Measurements from ENCODE around the gene PAK3. TPM values are rescaled to one million over a fixed set of nuclear protein-coding genes. Genes with fewer than 3 reads are reported as not detected.

PAK3 gene
- total RNA-seq, 1 donor from 2014 or later, result 0.25 TPM

- Mint-ChIP-seq H3K4me1 (ENCODE audit: low read depth) (no peaks in the 10 kb centered on the region), H3K9me3 (no peaks in the 10 kb centered on the region), H3K27ac (no peak overlapping the region), H3K36me3 (ENCODE audit: low read depth) (no peaks in the 10 kb centered on the region), H3K27me3 (ENCODE audit: low read depth) (peaks cover 1% of the 10 kb centered on the region), H3K4me3 (ENCODE audit: low read depth) (no peak overlapping the region)
- no peak for DNase-seq (ENCODE audit: low spot score)
- intact Hi-C loops (cut with micrococcal nuclease), result no loop called here
Observed at GRCh38 chrX:111207851-111208250, 111.9 kb downstream of the PAK3 start.

- Mint-ChIP-seq H3K9me3 (no peaks in the 10 kb centered on the region), H3K4me3 (ENCODE audit: low read depth) (no peak overlapping the region), H3K4me1 (ENCODE audit: low read depth) (no peaks in the 10 kb centered on the region), H3K36me3 (ENCODE audit: low read depth) (no peaks in the 10 kb centered on the region), H3K27ac (no peak overlapping the region), H3K27me3 (ENCODE audit: low read depth) (peaks cover 1% of the 10 kb centered on the region)
- no peak for DNase-seq (ENCODE audit: low spot score)
- intact Hi-C loops (cut with micrococcal nuclease), result no loop called here
Observed at GRCh38 chrX:111216293-111216801, 120.4 kb downstream of the PAK3 start.

DNA sequence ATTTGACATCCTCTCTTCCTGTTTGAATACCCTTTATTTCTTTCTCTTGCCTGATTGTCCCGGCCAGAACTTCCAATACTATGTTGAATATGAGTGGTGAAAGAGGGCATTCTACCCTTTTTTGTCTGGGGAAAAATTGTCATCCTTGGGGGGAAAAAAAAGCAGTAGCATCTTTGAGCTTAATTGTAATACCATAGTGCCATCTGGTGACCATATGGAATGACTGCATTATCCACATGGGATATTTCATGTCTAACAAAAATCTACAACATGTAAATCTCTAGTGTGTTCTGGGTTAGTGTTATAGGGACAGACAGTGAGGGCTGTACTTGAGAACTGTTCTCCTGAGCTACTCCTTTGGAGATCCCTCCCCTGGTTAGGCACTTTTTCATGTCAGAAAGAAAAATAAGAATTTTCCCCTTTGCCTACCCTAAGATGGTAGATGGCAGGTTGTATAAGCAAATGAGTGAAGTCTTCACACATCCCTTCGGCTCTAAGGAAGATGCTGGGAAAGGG, 148.3 kb downstream of the PAK3 start:
- intact Hi-C loops (cut with micrococcal nuclease), result loop anchor here (5.0 kb wide), 2 partner anchors 252 to 792 kb away; no protein-coding TSS in a partner anchor
- no peaks in the 10 kb centered on the region for H3K36me3 Mint-ChIP-seq (ENCODE audit: low read depth)
- H3K27ac Mint-ChIP-seq, result no peak overlapping the region
- peaks cover 3% of the 10 kb centered on the region for H3K4me1 Mint-ChIP-seq (ENCODE audit: low read depth)
- no peaks in the 10 kb centered on the region for H3K9me3 Mint-ChIP-seq
- no peak overlapping the region for H3K4me3 Mint-ChIP-seq (ENCODE audit: low read depth)
- DNase-seq (ENCODE audit: low spot score), result no peak
- H3K27me3 Mint-ChIP-seq (ENCODE audit: low read depth), result no peaks in the 10 kb centered on the region

DNA sequence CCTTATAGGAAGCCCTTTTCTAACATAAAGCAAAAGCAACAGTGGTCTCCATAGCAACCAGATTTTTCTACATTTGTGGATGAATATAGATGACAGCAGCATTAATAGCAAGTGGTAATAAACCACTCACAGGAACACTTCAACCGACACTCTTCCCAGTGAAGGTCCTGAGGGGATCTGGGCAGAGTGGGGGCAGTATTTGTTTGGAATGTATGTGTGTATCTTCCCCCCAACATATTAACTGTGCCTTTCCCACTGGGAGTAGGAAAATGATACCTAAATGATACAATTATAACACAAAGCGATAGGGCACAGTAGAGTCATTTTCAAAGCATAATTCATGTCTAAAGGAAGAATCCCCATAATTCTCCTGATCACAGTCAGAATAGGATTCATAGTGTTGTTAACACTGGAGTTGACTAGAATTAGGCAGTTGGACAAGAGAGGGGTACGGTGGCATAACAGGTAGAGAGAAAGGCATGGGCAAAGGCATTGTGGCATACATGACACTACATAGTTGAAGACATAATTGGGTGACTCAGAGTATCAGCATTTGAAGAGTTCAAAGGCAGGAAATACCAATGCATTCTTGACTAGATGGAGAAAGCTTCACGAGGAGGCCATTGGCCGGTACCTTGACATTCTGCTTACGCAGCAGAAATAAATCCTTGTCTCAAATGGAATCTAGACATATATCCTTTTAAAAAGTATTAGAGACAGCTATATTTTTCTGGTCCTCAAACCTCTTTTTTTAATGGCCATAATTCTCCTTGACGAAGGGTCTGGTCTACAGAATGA, 159.1 kb downstream of the PAK3 start:
- Mint-ChIP-seq H3K27ac (no peak overlapping the region), H3K9me3 (no peaks in the 10 kb centered on the region), H3K4me1 (ENCODE audit: low read depth) (no peaks in the 10 kb centered on the region), H3K4me3 (ENCODE audit: low read depth) (no peak overlapping the region), H3K36me3 (ENCODE audit: low read depth) (no peaks in the 10 kb centered on the region), H3K27me3 (ENCODE audit: low read depth) (no peaks in the 10 kb centered on the region)
- no peak for DNase-seq (ENCODE audit: low spot score)
- intact Hi-C loops (cut with micrococcal nuclease), result no loop called here

- Mint-ChIP-seq H3K27ac (no peak overlapping the region), H3K36me3 (ENCODE audit: low read depth) (no peaks in the 10 kb centered on the region), H3K4me3 (ENCODE audit: low read depth) (no peak overlapping the region), H3K4me1 (ENCODE audit: low read depth) (no peaks in the 10 kb centered on the region), H3K9me3 (no peaks in the 10 kb centered on the region), H3K27me3 (ENCODE audit: low read depth) (no peaks in the 10 kb centered on the region)
- no peak for DNase-seq (ENCODE audit: low spot score)
- intact Hi-C loops (cut with micrococcal nuclease), result no loop called here
Observed at GRCh38 chrX:111257733-111258132, 161.7 kb downstream of the PAK3 start.

DNA sequence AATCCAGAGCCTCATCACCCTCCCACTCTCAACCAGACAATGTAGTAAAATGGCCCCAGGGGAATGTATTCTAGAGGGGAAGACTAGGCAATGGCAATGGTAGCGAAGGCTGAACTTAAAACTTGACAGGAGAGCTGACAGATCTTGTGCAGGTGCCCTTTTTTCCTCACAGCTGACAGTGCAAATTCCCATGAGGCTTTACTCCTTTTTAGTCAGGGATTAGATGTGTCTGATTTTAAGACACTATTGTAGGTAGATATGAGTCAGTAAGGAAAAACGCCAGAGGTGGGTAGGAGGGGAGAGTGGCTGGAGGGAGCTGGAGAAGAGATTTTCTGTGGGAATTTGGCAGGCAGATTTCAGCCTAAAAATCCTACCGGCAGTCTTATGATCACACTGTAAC, 163.6 kb downstream of the PAK3 start:
- Mint-ChIP-seq H3K9me3 (no peaks in the 10 kb centered on the region), H3K4me1 (ENCODE audit: low read depth) (no peaks in the 10 kb centered on the region), H3K36me3 (ENCODE audit: low read depth) (no peaks in the 10 kb centered on the region), H3K4me3 (ENCODE audit: low read depth) (no peak overlapping the region), H3K27me3 (ENCODE audit: low read depth) (no peaks in the 10 kb centered on the region), H3K27ac (no peak overlapping the region)
- DNase-seq (ENCODE audit: low spot score), result no peak
- intact Hi-C loops (cut with micrococcal nuclease), result no loop called here

- DNase-seq (ENCODE audit: low spot score), result no peak
- intact Hi-C loops (cut with micrococcal nuclease), result no loop called here
- Mint-ChIP-seq H3K27ac (no peak overlapping the region), H3K36me3 (ENCODE audit: low read depth) (no peaks in the 10 kb centered on the region), H3K27me3 (ENCODE audit: low read depth) (no peaks in the 10 kb centered on the region), H3K4me1 (ENCODE audit: low read depth) (no peaks in the 10 kb centered on the region), H3K4me3 (ENCODE audit: low read depth) (no peak overlapping the region), H3K9me3 (no peaks in the 10 kb centered on the region)
Observed at GRCh38 chrX:111260451-111260850, 164.5 kb downstream of the PAK3 start.

GRCh38 chrX:111262086-111262485, 166.1 kb downstream of the PAK3 start:
- intact Hi-C loops (cut with micrococcal nuclease), result no loop called here
- Mint-ChIP-seq H3K4me1 (ENCODE audit: low read depth) (no peaks in the 10 kb centered on the region), H3K27ac (no peak overlapping the region), H3K4me3 (ENCODE audit: low read depth) (no peak overlapping the region), H3K27me3 (ENCODE audit: low read depth) (no peaks in the 10 kb centered on the region), H3K9me3 (no peaks in the 10 kb centered on the region), H3K36me3 (ENCODE audit: low read depth) (no peaks in the 10 kb centered on the region)
- no peak for DNase-seq (ENCODE audit: low spot score)

- DNase-seq (ENCODE audit: low spot score), result no peak
- H3K4me3 Mint-ChIP-seq (ENCODE audit: low read depth), result no peak overlapping the region
- no peak overlapping the region for H3K27ac Mint-ChIP-seq
- no peaks in the 10 kb centered on the region for H3K4me1 Mint-ChIP-seq (ENCODE audit: low read depth)
- H3K36me3 Mint-ChIP-seq (ENCODE audit: low read depth), result no peaks in the 10 kb centered on the region
- no peaks in the 10 kb centered on the region for H3K27me3 Mint-ChIP-seq (ENCODE audit: low read depth)
- intact Hi-C loops (cut with micrococcal nuclease), result no loop called here
- no peaks in the 10 kb centered on the region for H3K9me3 Mint-ChIP-seq
Observed at GRCh38 chrX:111264385-111264784, 168.4 kb downstream of the PAK3 start.

DNA sequence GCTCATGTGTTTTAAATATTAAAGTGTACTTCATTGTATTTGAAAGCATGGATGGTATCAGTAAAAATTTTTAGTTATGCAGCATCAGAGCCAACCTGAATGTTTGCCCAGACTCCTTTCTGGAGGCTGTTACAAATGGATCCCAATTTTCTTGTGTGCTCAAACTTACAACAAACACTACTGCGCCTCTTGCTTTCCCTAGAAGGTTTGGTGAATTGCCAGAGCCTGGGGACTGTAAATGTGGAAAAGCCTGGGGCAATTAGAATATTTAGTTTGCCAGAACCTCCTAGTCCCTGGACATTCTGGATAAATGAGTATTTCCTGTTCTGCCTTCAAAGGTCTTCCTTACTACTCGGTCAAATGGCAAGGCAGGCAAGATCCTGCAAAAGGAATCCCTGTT, 169.5 kb downstream of the PAK3 start:
- no peaks in the 10 kb centered on the region for H3K4me1 Mint-ChIP-seq (ENCODE audit: low read depth)
- no peak overlapping the region for H3K4me3 Mint-ChIP-seq (ENCODE audit: low read depth)
- no peak overlapping the region for H3K27ac Mint-ChIP-seq
- H3K9me3 Mint-ChIP-seq, result no peaks in the 10 kb centered on the region
- intact Hi-C loops (cut with micrococcal nuclease), result no loop called here
- no peaks in the 10 kb centered on the region for H3K27me3 Mint-ChIP-seq (ENCODE audit: low read depth)
- H3K36me3 Mint-ChIP-seq (ENCODE audit: low read depth), result no peaks in the 10 kb centered on the region
- DNase-seq (ENCODE audit: low spot score), result no peak

- DNase-seq (ENCODE audit: low spot score), result no peak
- no peak overlapping the region for H3K27ac Mint-ChIP-seq
- H3K9me3 Mint-ChIP-seq, result no peaks in the 10 kb centered on the region
- no peak overlapping the region for H3K4me3 Mint-ChIP-seq (ENCODE audit: low read depth)
- H3K27me3 Mint-ChIP-seq (ENCODE audit: low read depth), result no peaks in the 10 kb centered on the region
- H3K4me1 Mint-ChIP-seq (ENCODE audit: low read depth), result no peaks in the 10 kb centered on the region
- intact Hi-C loops (cut with micrococcal nuclease), result no loop called here
- H3K36me3 Mint-ChIP-seq (ENCODE audit: low read depth), result no peaks in the 10 kb centered on the region
Observed at GRCh38 chrX:111268506-111268905, 172.5 kb downstream of the PAK3 start.

DNA sequence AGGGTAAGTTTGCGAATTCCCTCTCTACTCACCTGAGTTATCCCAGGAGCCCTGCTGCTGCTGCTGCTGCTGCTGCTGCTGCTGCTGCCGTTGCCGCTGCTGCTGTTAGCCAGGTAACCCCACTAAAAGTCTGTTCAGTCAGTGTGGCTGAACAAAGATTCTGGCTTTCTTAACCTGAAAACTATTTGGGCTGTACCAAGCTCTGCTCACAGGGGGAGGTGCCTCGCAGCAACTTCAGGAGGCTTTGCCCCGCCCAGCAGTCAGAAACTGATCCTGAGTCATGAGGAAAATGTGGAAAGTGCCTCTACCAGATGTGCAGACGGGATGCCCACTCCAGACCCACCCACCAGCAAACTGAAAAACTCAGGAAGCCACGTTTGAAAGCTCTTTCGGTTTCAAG, 174.3 kb downstream of the PAK3 start, which contains the start of gene CAPN6:
Gene CAPN6, minus strand, starts transcription at position 145 of the 400 bp plus-strand sequence. CDS start 6,547 bp downstream, outside the sequence.
- Mint-ChIP-seq H3K4me3 (ENCODE audit: low read depth) (no peak within 1 kb of the TSS), H3K36me3 (ENCODE audit: low read depth) (no peaks in the 10 kb centered on the region), H3K27ac (no peak within 1 kb of the TSS), H3K9me3 (no peaks in the 10 kb centered on the region), H3K27me3 (ENCODE audit: low read depth) (no peaks in the 10 kb centered on the region), H3K4me1 (ENCODE audit: low read depth) (no peaks in the 10 kb centered on the region)
- intact Hi-C loops (cut with micrococcal nuclease), result no loop called here
- no peak for DNase-seq (ENCODE audit: low spot score)

Measured in activated T-helper 2 cell treated with anti-CD3 and anti-CD28 coated beads, Interferon-gamma antibody, Interleukin-2, Interleukin-4, amounts not matched to agents 10 μg/mL and 5 μg/mL and 100 μg/mL, durations not matched to agents 14 hours and 24 hours and 36 hours (primary cell).